HepG2 (cell line): ENCODE data around the gene PSD4. TPM values are rescaled to one million over a fixed set of nuclear protein-coding genes. Genes with fewer than 3 reads are reported as not detected.
A peak's percentile ranks its signal among the peaks of the same experiment; 100 is the strongest.

Experiments
- FOXJ3 ChIP-seq: sonication (generic); formaldehyde crosslinking; IDR thresholded peaks from 2 replicates; pipeline ENCODE4 v1.4.0; 2020; ENCODE audit warnings: missing genetic modification reagents, mild to moderate bottlenecking, borderline replicate concordance
- HNRNPH1 ChIP-seq: fragments of 200-400 bp; formaldehyde crosslinking; optimal IDR thresholded peaks from 2 replicates; pipeline ENCODE3; 2017; ENCODE audit warnings: mild to moderate bottlenecking, low read depth, low read length
- HNRNPK ChIP-seq: fragments of 200-400 bp; formaldehyde crosslinking; IDR thresholded peaks from 2 replicates; pipeline ENCODE4 v1.6.1; 2018; ENCODE audit warnings: low read length, low read depth, moderate library complexity, mild to moderate bottlenecking; ENCODE audit not compliant: poor library complexity, severe bottlenecking
- NR2F6 ChIP-seq, 2 experiments: IDR thresholded peaks; 2 replicates each; pipeline ENCODE4 v1.6.1; 2016; ENCODE audit warnings: antibody characterized with exemption in 1 of 2, mild to moderate bottlenecking in 1 of 2
- PTBP1 ChIP-seq: fragments of 200-400 bp; formaldehyde crosslinking; IDR thresholded peaks from 2 replicates; pipeline ENCODE4 v1.6.1; 2018; ENCODE audit warnings: low read length, low read depth; ENCODE audit not compliant: poor library complexity, severe bottlenecking
- SMAD3 ChIP-seq: sonication (generic); formaldehyde crosslinking; IDR thresholded peaks from 2 replicates; pipeline ENCODE4 v1.4.0; 2020; ENCODE audit warnings: missing genetic modification reagents
- SRSF4 ChIP-seq: fragments of 200-400 bp; formaldehyde crosslinking; IDR thresholded peaks from one replicate; pipeline ENCODE4 v1.6.1; 2018; ENCODE audit warnings: mild to moderate bottlenecking, low read depth, low read length, moderate library complexity; ENCODE audit not compliant: poor library complexity, severe bottlenecking
- TEAD3 ChIP-seq: optimal IDR thresholded peaks from 2 replicates; pipeline ENCODE3; 2016; ENCODE audit warnings: borderline replicate concordance
- ZFX ChIP-seq: sonication (generic); formaldehyde crosslinking; IDR thresholded peaks from 2 replicates; pipeline ENCODE4 v1.4.0; 2020; ENCODE audit warnings: mild to moderate bottlenecking, low read depth, missing genetic modification reagents, moderate library complexity
- ZNF354B ChIP-seq: sonication (generic); formaldehyde crosslinking; IDR thresholded peaks from 2 replicates; pipeline ENCODE4 v1.8.0; 2022; ENCODE audit warnings: mild to moderate bottlenecking, missing genetic modification reagents
- polyA plus RNA-seq, 8 experiments: library from polyadenylated mRNA; depleted of rRNA in 3 of 8; stranded (reverse) in 7 of 8; unstranded in 1 of 8; fragments of >200 nt; fragmentation: Illumina TruSeq in 4 of 8; extraction: Trizol in 4 of 8; gene quantifications; 2 replicates each; pipeline versions ENCODE4 v1.2.1 to v1.2.3, GENCODE V29; 2011 to 2016; ENCODE audit warnings: low read depth in 4 of 8, missing spikeins in 1 of 8, mixed read lengths in 1 of 8; ENCODE audit not compliant: insufficient read depth in 1 of 8
- total RNA-seq, 5 experiments: library from RNA; depleted of rRNA; stranded (reverse); fragments of >200 nt; fragmentation: Illumina TruSeq; extraction: Trizol; gene quantifications; 2 replicates each; pipeline ENCODE4 v1.2.3, GENCODE V29; 2016; ENCODE audit warnings: low read depth in 1 of 5
- TF ChIP-seq, protein P1 (sequence below), 2 experiments: IDR thresholded peaks; 2 replicates each; pipeline ENCODE4 v1.6.1; 2011 to 2012; ENCODE audit warnings: low read length in 2 of 2, borderline replicate concordance in 1 of 2, low read depth in 1 of 2, mild to moderate bottlenecking in 1 of 2, moderate library complexity in 1 of 2
- TF ChIP-seq, protein P2 (sequence below), 2 experiments: sonication (generic) in 1 of 2; formaldehyde crosslinking in 1 of 2; IDR thresholded peaks; 2 replicates each; pipeline versions ENCODE4 v1.6.1 to v1.9.0; 2014 to 2022; ENCODE audit warnings: antibody characterized with exemption in 1 of 2, borderline replicate concordance in 1 of 2, inconsistent platforms in 1 of 2, low read depth in 1 of 2, missing genetic modification reagents in 1 of 2
- TF ChIP-seq, protein P3 (sequence below): sonication (generic); formaldehyde crosslinking; conservative IDR thresholded peaks from 2 replicates; pipeline ENCODE4 v1.8.0; 2022; ENCODE audit warnings: missing genetic modification reagents
- TF ChIP-seq, protein P4 (sequence below): sonication (generic); formaldehyde crosslinking; IDR thresholded peaks from 2 replicates; pipeline ENCODE4 v1.8.0; 2022; ENCODE audit warnings: mild to moderate bottlenecking, missing genetic modification reagents

PSD4 gene
- total and polyA plus RNA-seq, 2 of the 13 experiments (the other 11 are each of a cell fraction or from before 2014, with no cell fraction given): 5.8 to 9.4 TPM

DNA sequence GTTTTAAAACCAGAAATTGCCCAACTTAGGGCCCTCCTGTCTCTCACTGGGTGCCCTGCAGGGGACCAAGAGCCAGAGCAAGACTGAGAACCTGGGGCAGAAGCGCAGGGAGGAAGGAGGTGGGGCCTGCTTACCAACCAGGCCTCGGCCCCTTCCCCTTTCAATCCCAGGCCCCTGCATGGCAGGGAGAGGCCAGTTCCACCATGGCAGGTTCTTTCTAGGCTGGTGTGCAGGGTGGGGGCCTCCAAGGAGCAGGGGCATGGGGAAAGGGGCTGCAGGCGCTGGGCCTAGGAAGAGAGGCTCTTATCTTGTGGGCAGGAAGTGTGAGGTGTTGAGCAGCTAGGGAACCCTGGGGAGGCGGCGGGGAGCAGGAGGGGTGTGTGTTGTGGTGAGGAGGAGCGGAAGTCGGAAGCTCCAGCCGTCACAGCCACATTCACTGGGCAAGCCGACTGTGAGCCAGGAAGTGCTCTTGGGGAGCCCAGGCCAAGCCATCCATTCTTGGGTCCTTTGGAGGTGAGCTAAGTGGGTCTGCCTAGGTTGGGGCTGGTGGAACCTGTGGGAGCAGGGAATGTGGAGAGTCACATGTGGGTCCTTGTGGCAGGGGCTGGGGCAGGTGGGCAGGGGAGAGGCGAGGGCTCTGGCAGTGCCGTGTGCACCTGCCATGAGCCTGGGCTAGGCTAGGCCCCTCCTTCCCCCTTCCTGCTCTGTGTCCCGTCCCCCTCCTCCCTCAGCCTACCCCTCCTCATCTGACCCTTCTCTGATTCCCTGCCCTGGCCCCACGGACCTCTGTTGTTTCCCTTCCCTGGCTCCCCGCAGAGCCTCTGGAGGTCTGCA is at the start of gene PSD4 (continued):
- TF ChIP-seq SMAD3: no peak
- TF ChIP-seq, protein P1, sequence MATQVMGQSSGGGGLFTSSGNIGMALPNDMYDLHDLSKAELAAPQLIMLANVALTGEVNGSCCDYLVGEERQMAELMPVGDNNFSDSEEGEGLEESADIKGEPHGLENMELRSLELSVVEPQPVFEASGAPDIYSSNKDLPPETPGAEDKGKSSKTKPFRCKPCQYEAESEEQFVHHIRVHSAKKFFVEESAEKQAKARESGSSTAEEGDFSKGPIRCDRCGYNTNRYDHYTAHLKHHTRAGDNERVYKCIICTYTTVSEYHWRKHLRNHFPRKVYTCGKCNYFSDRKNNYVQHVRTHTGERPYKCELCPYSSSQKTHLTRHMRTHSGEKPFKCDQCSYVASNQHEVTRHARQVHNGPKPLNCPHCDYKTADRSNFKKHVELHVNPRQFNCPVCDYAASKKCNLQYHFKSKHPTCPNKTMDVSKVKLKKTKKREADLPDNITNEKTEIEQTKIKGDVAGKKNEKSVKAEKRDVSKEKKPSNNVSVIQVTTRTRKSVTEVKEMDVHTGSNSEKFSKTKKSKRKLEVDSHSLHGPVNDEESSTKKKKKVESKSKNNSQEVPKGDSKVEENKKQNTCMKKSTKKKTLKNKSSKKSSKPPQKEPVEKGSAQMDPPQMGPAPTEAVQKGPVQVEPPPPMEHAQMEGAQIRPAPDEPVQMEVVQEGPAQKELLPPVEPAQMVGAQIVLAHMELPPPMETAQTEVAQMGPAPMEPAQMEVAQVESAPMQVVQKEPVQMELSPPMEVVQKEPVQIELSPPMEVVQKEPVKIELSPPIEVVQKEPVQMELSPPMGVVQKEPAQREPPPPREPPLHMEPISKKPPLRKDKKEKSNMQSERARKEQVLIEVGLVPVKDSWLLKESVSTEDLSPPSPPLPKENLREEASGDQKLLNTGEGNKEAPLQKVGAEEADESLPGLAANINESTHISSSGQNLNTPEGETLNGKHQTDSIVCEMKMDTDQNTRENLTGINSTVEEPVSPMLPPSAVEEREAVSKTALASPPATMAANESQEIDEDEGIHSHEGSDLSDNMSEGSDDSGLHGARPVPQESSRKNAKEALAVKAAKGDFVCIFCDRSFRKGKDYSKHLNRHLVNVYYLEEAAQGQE (IDR thresholded peaks at IDR 0.05; ENCODE audit: borderline replicate concordance in 1 of 2, low read depth in 1 of 2, low read length in 2 of 2): no peak
- no peak for TF ChIP-seq PTBP1
- TF ChIP-seq, protein P2, sequence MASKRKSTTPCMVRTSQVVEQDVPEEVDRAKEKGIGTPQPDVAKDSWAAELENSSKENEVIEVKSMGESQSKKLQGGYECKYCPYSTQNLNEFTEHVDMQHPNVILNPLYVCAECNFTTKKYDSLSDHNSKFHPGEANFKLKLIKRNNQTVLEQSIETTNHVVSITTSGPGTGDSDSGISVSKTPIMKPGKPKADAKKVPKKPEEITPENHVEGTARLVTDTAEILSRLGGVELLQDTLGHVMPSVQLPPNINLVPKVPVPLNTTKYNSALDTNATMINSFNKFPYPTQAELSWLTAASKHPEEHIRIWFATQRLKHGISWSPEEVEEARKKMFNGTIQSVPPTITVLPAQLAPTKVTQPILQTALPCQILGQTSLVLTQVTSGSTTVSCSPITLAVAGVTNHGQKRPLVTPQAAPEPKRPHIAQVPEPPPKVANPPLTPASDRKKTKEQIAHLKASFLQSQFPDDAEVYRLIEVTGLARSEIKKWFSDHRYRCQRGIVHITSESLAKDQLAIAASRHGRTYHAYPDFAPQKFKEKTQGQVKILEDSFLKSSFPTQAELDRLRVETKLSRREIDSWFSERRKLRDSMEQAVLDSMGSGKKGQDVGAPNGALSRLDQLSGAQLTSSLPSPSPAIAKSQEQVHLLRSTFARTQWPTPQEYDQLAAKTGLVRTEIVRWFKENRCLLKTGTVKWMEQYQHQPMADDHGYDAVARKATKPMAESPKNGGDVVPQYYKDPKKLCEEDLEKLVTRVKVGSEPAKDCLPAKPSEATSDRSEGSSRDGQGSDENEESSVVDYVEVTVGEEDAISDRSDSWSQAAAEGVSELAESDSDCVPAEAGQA (IDR thresholded peaks at IDR 0.05; ENCODE audit: low read depth): no peak
- TF ChIP-seq, protein P2 (CRISPR knock-in tag; IDR thresholded peaks at IDR 0.05; ENCODE audit: borderline replicate concordance): no peak
- 0 out of 2 replicates have a peak, but pooled peaks have one; percentile 26 for TF ChIP-seq ZNF354B (CRISPR knock-in tag)
- TF ChIP-seq HNRNPH1: no peak
- TF ChIP-seq FOXJ3: no peak
- no peak for TF ChIP-seq TEAD3 (CRISPR knock-in tag)
- TF ChIP-seq, protein P3, sequence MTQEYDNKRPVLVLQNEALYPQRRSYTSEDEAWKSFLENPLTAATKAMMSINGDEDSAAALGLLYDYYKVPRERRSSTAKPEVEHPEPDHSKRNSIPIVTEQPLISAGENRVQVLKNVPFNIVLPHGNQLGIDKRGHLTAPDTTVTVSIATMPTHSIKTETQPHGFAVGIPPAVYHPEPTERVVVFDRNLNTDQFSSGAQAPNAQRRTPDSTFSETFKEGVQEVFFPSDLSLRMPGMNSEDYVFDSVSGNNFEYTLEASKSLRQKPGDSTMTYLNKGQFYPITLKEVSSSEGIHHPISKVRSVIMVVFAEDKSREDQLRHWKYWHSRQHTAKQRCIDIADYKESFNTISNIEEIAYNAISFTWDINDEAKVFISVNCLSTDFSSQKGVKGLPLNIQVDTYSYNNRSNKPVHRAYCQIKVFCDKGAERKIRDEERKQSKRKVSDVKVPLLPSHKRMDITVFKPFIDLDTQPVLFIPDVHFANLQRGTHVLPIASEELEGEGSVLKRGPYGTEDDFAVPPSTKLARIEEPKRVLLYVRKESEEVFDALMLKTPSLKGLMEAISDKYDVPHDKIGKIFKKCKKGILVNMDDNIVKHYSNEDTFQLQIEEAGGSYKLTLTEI (CRISPR knock-in tag): no peak
- TF ChIP-seq NR2F6 (IDR thresholded peaks at IDR 0.05): no peak
- no peak for TF ChIP-seq NR2F6 (CRISPR knock-in tag; IDR thresholded peaks at IDR 0.05)
- TF ChIP-seq, protein P4, sequence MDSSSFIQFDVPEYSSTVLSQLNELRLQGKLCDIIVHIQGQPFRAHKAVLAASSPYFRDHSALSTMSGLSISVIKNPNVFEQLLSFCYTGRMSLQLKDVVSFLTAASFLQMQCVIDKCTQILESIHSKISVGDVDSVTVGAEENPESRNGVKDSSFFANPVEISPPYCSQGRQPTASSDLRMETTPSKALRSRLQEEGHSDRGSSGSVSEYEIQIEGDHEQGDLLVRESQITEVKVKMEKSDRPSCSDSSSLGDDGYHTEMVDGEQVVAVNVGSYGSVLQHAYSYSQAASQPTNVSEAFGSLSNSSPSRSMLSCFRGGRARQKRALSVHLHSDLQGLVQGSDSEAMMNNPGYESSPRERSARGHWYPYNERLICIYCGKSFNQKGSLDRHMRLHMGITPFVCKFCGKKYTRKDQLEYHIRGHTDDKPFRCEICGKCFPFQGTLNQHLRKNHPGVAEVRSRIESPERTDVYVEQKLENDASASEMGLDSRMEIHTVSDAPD (CRISPR knock-in tag): no peak
- peak; percentile 76 for TF ChIP-seq ZFX
- TF ChIP-seq SRSF4: no peak
- no peak for TF ChIP-seq HNRNPK
